HG03045 (cell line): Measurements from ENCODE around the gene HEY2.
"Not testable (repeated sequence)": the region's sequence is repeated elsewhere in the genome, so short reads cannot be mapped to it uniquely, and the experiment has no call there.

Source experiments
- ATAC-seq: cut with Tn5 transposase; IDR thresholded peaks from one replicate; pipeline ENCODE4 v1.9.1; 2021; ENCODE audit warnings: mild to moderate bottlenecking, moderate library complexity; ENCODE audit not compliant: unreplicated experiment

Gene HEY2

DNA sequence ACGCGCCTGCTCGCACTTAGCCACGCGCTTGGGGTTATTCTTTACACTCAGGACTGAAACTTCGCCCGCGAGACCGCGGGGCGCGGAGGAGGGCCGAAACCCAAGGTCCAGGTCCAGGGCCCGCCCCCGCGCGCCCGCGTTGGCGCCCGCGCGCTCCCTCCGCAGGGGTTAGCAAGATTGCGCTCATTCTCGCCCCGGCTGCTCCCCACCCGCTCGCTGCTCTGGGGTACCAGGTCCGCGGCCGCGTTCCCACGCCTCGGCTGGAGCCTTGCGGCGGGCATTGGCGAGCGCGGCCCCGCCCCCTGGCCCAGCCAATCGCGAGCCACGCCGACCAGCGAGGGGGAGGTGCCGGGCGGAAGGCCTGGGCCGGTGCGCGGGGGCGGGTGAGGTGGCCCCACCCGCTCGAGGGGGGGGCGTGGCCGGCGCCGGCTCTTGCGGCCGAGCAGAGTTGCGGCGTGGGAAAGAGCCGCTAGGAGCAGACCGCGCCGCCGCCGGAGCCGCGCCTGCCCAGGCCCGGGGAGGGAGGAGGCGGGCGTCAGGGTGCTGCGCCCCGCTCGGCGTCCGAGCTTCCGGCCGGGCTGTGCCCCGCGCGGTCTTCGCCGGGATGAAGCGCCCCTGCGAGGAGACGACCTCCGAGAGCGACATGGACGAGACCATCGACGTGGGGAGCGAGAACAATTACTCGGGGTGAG is at the start of gene HEY2:
Gene HEY2, plus strand, starts transcription at position 460 of the 692 bp plus-strand sequence. Its CDS starts 145 bp downstream, at position 605.
- ATAC-seq: peak; percentile 82

- no peak for ATAC-seq
Observed at GRCh38 chr6:125700581-125701353, 48.7 kb upstream of the HEY2 start.

GRCh38 chr6:125701354-125701668 is 48.1 kb upstream of the HEY2 start:
- no peak for ATAC-seq

DNA sequence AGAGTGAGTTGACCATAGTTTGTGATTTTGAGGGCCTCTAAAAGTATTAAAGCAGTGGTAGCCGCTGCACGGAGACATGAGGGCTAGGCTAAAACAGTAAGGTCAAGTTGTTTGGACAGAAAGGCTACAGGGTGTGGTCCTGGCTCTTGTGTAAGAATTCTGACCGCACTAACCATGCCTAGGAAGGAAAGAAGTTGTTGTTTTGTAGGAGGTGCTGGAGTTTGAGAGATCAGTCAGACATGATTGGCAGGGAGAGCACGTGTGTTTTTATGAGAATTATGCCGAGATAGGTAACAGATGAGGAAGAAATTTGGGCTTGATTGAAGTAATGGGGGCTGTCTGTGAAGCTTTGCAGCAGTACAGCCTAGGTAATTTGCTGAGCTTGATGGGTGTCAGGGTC is 45.5 kb upstream of the HEY2 start:
- not testable (repeated sequence) for ATAC-seq

GRCh38 chr6:125707615-125708243 is 41.7 kb upstream of the HEY2 start:
- no peak for ATAC-seq

- ATAC-seq: no peak
Observed at GRCh38 chr6:125711013-125711675, 38.3 kb upstream of the HEY2 start.

GRCh38 chr6:125714441-125715090 is 34.9 kb upstream of the HEY2 start:
- ATAC-seq: peak; percentile 70

DNA sequence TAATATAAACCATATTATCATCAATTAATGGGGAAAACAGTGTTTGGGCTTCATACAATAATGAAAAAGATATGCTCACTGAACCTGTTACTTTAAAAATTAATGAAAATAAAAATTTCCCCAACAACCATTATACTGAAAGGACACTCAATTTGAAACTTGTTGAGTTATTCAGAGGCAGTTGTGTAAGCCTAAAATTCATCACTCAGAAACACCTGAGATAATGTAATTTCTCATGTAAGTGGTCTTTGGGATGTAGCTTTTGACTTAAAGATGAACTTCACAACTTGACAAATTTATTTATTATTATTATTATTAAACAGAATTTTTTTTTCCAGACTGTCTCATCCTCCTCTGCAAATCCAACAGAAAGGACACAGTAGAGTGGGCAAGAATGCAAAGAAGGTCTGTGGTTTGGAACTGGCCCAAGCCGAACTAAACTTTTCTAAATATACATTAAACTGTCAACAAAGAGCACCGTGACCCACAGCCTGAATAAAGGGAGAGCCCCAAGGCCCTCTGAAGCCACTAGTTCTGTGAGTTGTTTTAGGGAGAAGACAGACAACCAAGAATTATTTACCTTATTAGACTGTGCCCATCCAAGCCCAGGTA is 32.2 kb upstream of the HEY2 start:
- ATAC-seq: peak; percentile 81

DNA sequence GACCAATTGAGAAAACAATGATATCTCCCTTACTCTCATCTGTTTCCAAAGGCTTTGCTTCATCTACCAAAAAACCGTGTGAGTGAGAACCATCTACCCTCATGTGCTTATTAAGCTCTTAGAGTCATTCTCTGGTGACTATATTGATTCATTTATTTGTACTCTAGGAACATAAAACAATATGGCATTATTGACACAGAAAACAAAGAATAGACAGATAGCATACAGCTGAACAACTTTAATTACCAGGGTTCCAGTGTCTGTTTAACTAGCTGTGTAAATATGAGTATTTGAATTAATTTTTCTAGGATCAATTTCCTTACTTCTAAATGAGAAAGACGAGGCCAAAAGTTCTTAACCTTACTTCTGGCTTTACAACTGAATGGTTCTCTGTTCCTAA is 31.3 kb upstream of the HEY2 start:
- no peak for ATAC-seq

DNA sequence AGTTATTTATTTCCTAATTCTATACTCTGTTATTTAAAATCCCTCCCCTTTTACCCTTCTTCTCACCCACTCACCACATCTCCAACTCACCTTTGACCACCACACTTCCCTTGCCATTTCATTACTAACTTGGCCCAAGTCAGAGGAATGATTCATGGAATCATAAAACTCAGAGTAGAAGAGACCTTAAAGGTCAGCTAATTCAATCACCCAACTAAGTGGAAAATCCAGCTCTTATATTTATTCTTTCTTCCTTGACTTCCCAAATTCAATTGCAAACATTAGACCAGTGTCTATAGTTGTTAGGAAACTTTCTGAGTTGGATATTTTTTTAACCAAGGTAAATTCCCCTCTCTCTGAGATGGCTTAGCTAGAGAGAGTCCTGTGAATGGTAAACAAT is 26.5 kb upstream of the HEY2 start:
- ATAC-seq: no peak

DNA sequence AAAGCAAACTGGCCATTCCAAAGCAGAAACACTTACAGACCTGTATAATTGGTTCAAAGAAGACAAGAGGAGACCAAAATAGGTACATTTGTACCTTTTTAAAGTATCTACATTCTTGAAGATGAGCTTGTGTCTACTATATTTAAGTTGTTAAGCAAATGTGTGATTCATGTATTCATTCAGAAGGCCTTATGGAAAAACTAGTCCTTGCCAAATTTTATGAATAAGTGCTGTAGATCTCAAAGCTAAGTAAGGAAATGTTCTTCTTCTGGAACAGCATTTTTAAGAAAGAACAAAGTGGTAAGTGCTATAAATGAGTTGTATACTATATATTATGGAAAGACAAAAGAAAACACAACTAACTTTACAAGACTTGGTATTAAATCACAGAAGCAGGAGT is 22.2 kb upstream of the HEY2 start:
- no peak for ATAC-seq

DNA sequence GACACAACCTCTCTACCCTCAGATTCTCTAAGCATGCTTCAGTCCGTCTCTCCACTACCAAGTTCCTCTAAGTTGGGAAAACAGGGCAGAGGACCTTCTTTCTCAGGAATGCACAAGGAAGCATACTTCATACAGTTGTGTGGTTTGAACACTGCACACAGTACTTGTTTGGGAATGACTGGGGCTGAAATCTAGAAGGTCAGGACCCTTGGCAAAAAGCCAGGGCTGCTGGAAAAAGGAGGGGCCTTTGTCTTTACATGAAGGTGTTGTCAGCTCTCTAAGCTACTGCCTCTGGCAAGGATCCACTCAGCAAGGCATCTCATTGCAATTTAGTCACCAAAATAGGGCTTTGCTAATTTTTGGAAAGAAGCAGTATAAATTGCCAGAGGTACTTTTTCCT is 20.7 kb upstream of the HEY2 start:
- ATAC-seq: no peak

- ATAC-seq: no peak
Observed at GRCh38 chr6:125729983-125730382, 19.4 kb upstream of the HEY2 start.

DNA sequence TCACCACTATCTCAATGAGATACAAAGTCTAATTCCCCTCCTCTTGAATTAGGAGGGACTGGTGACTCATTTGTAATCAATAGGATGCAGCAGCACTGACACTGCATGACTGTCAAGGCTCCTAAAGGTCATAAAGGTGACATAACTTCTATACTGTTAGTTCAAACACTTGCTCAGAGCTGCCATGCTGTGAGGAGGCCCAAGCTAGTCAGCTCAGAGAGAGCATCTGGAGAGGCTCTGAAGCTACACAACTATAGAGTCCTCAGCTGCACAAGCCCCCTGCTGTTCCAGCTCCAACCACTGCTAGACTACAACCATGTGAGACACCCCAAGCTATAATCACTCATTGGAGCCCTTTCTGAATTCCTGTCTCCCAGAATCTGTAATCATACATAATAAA is 17.0 kb upstream of the HEY2 start:
- ATAC-seq: no peak

DNA sequence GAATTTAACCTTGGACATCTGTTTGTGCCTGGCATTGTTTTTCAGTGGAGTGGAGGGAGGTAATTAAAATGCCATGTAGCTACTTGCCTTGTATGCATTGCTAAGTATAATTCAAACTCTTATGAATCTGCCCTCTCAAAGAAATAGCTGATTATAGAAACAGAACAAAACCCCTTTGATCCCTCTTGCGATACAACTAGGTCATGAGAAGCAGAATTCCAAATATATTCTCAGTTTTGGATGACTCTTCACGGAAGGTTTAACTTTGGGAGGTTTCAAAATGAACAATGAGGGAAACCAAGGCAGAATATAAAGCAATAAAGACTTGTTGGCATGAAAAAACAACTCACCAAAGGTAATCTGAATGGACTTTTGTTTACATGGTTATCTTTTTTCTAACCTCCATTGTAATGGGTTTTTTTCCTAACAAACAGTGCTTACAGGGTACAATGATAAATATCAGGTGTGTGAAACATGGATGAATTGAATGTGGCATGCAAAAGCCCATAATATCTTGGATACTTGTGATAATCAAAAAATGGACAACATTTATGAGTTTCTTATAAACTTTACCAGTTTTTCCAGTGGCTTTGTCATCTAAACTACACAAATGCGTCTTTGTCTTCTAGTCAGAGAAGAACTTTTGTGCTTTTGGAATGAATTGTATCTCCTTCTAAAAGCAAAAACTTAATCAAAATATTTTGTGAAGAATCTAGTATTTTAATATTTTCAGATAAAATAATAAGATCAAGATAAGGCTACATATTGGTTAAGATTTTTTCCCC is 15.7 kb upstream of the HEY2 start:
- ATAC-seq: no peak

- ATAC-seq: no peak
Observed at GRCh38 chr6:125738276-125738675, 11.2 kb upstream of the HEY2 start.

- no peak for ATAC-seq
Observed at GRCh38 chr6:125739364-125739763, 10.1 kb upstream of the HEY2 start.

GRCh38 chr6:125741336-125741735 is 8.1 kb upstream of the HEY2 start:
- ATAC-seq: no peak

DNA sequence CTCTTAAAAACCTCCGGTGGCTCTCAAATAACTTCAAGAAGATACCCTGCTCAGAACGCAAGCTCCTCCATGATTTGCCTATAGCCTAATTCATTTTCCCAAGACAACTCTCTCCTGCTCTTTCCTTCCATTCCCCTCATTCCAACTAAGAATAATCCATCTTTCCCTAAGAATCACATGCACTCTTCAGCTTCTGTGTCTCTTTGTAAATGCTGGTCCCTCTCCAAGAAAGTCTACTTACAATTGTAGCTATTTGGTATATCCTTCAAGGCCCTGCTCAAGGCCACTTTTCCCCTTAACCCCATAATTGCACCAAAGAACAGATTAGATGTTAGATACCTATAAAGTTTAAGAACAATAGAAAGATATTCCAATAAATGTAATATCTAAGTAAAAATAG is 7.4 kb upstream of the HEY2 start:
- ATAC-seq: no peak
